Progenitor cell of endocrine pancreas (in vitro differentiated cells): ENCODE results near the gene NT5C2. TPM values are rescaled to one million over a fixed set of nuclear protein-coding genes. Genes with fewer than 3 reads are reported as not detected.
A peak's percentile ranks its signal among the peaks of the same experiment; 100 is the strongest.

Source experiments
- DNase-seq: peaks from one replicate; pipeline ENCODE4 v3.0.0; 2021; ENCODE audit warnings: low spot score; ENCODE audit not compliant: unreplicated experiment
- H3K27ac Mint-ChIP-seq: 2 replicates; pipeline ENCODE4 v1.8.0; 2021; ENCODE audit warnings: mild to moderate bottlenecking, moderate library complexity, mixed read lengths
- H3K27me3 Mint-ChIP-seq: 2 replicates; pipeline ENCODE4 v1.8.0; 2021; ENCODE audit warnings: mixed read lengths
- H3K36me3 Mint-ChIP-seq: 2 replicates; pipeline ENCODE4 v1.8.0; 2022; ENCODE audit warnings: mixed read lengths; ENCODE audit not compliant: insufficient read depth
- H3K4me1 Mint-ChIP-seq: 2 replicates; pipeline ENCODE4 v1.8.0; 2021; ENCODE audit warnings: low read depth, mixed read lengths
- H3K4me3 Mint-ChIP-seq: 2 replicates; pipeline ENCODE4 v1.8.0; 2021; ENCODE audit warnings: low read depth, mild to moderate bottlenecking, moderate library complexity, mixed read lengths
- H3K9me3 Mint-ChIP-seq: 2 replicates; pipeline ENCODE4 v1.8.0; 2021; ENCODE audit warnings: low read depth, mixed read lengths
- total RNA-seq: library from RNA; stranded (reverse); gene quantifications from 2 replicates; pipeline ENCODE4 v1.2.1, GENCODE V29; 2021
- TF ChIP-seq, protein P1 (sequence below): fragments of 200-600 bp; sonication (generic); IDR thresholded peaks from one replicate; pipeline ENCODE4 v1.5.0; 2021; ENCODE audit warnings: antibody characterized with exemption, mild to moderate bottlenecking; ENCODE audit not compliant: unreplicated experiment

The NT5C2 gene
- total RNA-seq, 1 donor from 2014 or later = 131 TPM

DNA sequence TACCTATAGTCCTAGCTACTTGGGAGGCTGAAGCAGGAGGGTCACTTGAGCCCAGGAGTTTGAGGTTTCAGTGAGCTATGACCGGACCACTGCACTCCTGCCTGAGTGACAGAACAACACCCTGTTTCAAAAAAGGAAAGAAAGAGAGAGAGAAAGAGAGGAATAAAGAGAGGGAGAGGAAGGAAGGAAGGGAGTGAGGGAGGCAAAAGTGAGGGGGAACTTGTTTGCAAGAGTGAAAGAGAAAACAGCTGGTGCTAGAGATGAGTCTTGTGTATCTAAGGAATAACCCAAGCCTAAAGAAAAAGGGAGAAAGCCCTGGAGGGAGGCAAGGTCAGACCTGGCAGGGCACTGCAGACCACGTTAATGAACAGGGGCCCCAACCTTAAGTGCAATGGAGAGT is 4.8 kb upstream of the NT5C2 start:
- no peak for DNase-seq
- TF ChIP-seq, protein P1, sequence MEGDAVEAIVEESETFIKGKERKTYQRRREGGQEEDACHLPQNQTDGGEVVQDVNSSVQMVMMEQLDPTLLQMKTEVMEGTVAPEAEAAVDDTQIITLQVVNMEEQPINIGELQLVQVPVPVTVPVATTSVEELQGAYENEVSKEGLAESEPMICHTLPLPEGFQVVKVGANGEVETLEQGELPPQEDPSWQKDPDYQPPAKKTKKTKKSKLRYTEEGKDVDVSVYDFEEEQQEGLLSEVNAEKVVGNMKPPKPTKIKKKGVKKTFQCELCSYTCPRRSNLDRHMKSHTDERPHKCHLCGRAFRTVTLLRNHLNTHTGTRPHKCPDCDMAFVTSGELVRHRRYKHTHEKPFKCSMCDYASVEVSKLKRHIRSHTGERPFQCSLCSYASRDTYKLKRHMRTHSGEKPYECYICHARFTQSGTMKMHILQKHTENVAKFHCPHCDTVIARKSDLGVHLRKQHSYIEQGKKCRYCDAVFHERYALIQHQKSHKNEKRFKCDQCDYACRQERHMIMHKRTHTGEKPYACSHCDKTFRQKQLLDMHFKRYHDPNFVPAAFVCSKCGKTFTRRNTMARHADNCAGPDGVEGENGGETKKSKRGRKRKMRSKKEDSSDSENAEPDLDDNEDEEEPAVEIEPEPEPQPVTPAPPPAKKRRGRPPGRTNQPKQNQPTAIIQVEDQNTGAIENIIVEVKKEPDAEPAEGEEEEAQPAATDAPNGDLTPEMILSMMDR = no peak
- H3K36me3 Mint-ChIP-seq = no peaks in the 10 kb centered on the region
- no peak overlapping the region for H3K4me3 Mint-ChIP-seq
- peaks cover 5% of the 10 kb centered on the region for H3K27me3 Mint-ChIP-seq
- H3K9me3 Mint-ChIP-seq = no peaks in the 10 kb centered on the region
- H3K4me1 Mint-ChIP-seq = peaks cover 22% of the 10 kb centered on the region
- no peak overlapping the region for H3K27ac Mint-ChIP-seq

DNA sequence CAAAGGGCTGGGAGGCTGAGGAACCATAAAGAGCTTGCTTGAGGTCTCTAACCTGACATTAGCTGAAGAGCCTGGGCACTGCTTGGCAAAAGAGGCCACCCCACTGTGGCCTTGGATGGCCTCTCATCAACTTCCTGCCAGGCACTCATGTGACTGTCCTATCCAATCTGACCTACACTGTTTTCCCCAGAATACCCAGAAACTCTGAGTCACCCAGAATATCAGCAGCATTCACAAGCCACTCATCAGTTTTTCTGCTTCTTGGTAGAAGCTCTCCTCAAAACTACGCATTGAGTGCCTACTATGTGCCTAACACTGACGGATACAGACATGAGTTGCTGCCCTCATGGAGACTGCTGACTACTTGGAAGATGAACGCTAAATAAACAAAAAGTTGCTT is 4.1 kb upstream of the NT5C2 start:
- DNase-seq = no peak
- TF ChIP-seq, protein P1 = no peak
- peaks cover 20% of the 10 kb centered on the region for H3K4me1 Mint-ChIP-seq
- H3K27me3 Mint-ChIP-seq = peaks cover 5% of the 10 kb centered on the region
- no peaks in the 10 kb centered on the region for H3K9me3 Mint-ChIP-seq
- no peak overlapping the region for H3K4me3 Mint-ChIP-seq
- no peaks in the 10 kb centered on the region for H3K36me3 Mint-ChIP-seq
- H3K27ac Mint-ChIP-seq = no peak overlapping the region

GRCh38 chr10:103196516-103196915 is 3.4 kb upstream of the NT5C2 start:
- H3K36me3 Mint-ChIP-seq = no peaks in the 10 kb centered on the region
- H3K27ac Mint-ChIP-seq = no peak overlapping the region
- TF ChIP-seq, protein P1 = no peak
- no peaks in the 10 kb centered on the region for H3K9me3 Mint-ChIP-seq
- no peak overlapping the region for H3K4me3 Mint-ChIP-seq
- peaks cover 22% of the 10 kb centered on the region for H3K4me1 Mint-ChIP-seq
- peaks cover 5% of the 10 kb centered on the region for H3K27me3 Mint-ChIP-seq
- DNase-seq = no peak

GRCh38 chr10:103193820-103194529 is 903 bp upstream of the NT5C2 start:
- Mint-ChIP-seq H3K9me3 (no peaks in the 10 kb centered on the region), H3K36me3 (peaks cover 3% of the 10 kb centered on the region), H3K27ac (peak overlapping the region; percentile 94), H3K27me3 (peaks cover 3% of the 10 kb centered on the region), H3K4me3 (peak overlapping the region; percentile 90), H3K4me1 (peaks cover 33% of the 10 kb centered on the region)
- no peak for DNase-seq
- TF ChIP-seq, protein P1 = no peak

- Mint-ChIP-seq H3K4me3 (peak overlapping the region; percentile 99), H3K27ac (peak overlapping the region; percentile 99), H3K9me3 (no peaks in the 10 kb centered on the region), H3K4me1 (peaks cover 34% of the 10 kb centered on the region), H3K36me3 (peaks cover 4% of the 10 kb centered on the region), H3K27me3 (no peaks in the 10 kb centered on the region)
- TF ChIP-seq, protein P1 = no peak
- DNase-seq = peak; percentile 45
These were observed 493 bp downstream of the NT5C2 start for GRCh38 chr10:103192451-103193106.
